Thymus (tissue), 11 donors: ENCODE results near the gene PLEKHG4B. TPM values are rescaled to one million over a fixed set of nuclear protein-coding genes. Genes with fewer than 3 reads are reported as not detected.

Source experiments
- DNase-seq, 9 donors: peaks; one replicate each; pipeline ENCODE4 v3.0.0-alpha.2; 2013; ENCODE audit warnings: low spot score in 9 of 9, low read depth in 6 of 9, missing footprints in 1 of 9
- H3K27ac ChIP-seq, 2 donors: one replicate each; pipeline ENCODE4 v1.5.1; 2013; ENCODE audit warnings: control low read depth in 1 of 2, low read depth in 1 of 2, low read length in 1 of 2, mild to moderate bottlenecking in 1 of 2, moderate library complexity in 1 of 2
- H3K27me3 ChIP-seq, 2 donors: one replicate each; pipeline ENCODE4 v1.5.1; 2013; ENCODE audit warnings: low read length in 1 of 2; ENCODE audit not compliant: control insufficient read depth in 2 of 2, insufficient read depth in 1 of 2
- H3K36me3 ChIP-seq, 2 donors: one replicate each; pipeline ENCODE4 v1.5.1; 2013; ENCODE audit warnings: low read length in 1 of 2, mild to moderate bottlenecking in 1 of 2, moderate library complexity in 1 of 2; ENCODE audit not compliant: control insufficient read depth in 2 of 2, insufficient read depth in 2 of 2
- H3K4me1 ChIP-seq, 2 donors: one replicate each; pipeline ENCODE4 v1.5.1; 2013; ENCODE audit warnings: low read length in 2 of 2; ENCODE audit not compliant: control insufficient read depth in 2 of 2, insufficient read depth in 2 of 2
- H3K4me3 ChIP-seq, 2 donors: one replicate each; pipeline ENCODE4 v1.5.1; 2013; ENCODE audit warnings: low read length in 2 of 2, control low read depth in 1 of 2, mild to moderate bottlenecking in 1 of 2
- H3K9me3 ChIP-seq, 2 donors: one replicate each; pipeline ENCODE4 v1.5.1; 2013; ENCODE audit warnings: low read length in 1 of 2, mild to moderate bottlenecking in 1 of 2; ENCODE audit not compliant: control insufficient read depth in 2 of 2, insufficient read depth in 1 of 2
- WGBS: extraction: QIAGEN DNeasy Blood & Tissue Kit; methylation state at CpG from one replicate; pipeline ENCODE4 v1.1.7; 2013; 5-methylcytosine and 5-hydroxymethylcytosine counted together
- polyA plus RNA-seq: library from polyadenylated mRNA; stranded (reverse); fragments of 200-250 nt; gene quantifications from one replicate; pipeline ENCODE4 v1.2.3, GENCODE V29; 2013
- total RNA-seq: library from RNA; stranded (reverse); fragments of 120-200 nt; gene quantifications from one replicate; pipeline ENCODE4 v1.2.4, GENCODE V29; 2013
- donor health status: healthy.

Gene PLEKHG4B
- total and polyA plus RNA-seq, 2 donors = 0.47 to 0.64 TPM

DNA sequence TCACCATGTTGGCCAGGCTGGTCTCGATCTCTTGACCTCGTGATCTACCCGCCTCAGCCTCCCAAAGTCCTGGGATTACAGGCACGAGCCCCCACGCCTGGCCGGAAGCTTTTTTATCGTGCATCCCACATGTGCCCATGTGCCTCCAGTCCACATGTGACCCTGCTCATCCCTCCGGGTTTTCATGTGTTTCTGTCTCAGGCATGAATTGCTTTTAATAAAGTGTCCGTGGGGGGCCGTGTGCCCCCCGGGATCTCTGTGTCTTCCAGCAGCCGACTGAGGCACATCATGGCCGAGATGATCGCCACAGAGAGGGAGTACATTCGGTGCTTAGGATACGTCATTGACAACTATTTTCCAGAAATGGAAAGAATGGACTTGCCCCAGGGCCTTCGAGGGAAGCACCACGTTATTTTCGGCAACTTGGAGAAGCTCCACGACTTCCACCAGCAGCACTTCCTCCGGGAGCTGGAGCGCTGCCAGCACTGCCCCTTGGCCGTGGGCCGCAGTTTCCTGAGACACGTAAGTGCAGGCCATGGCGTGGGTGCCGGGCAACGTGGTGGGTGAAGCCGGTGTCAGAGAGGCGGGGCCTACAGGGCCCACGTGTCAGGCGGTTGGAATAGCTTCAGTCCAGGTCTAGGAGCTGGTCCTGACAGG is 77.2 kb downstream of the PLEKHG4B start:
- Histone ChIP-seq H3K4me3 (no peak overlapping the region), H3K27me3 (no peaks in the 10 kb centered on the region), H3K4me1 (no peaks in the 10 kb centered on the region), H3K36me3 (no peaks in the 10 kb centered on the region), H3K27ac (no peak overlapping the region), H3K9me3 (peaks cover 0 to 4% of the 10 kb centered on the region in 2 donors)
- WGBS = 88% methylated on average over 32 of the region's 32 CpGs
- DNase-seq = no peak

DNA sequence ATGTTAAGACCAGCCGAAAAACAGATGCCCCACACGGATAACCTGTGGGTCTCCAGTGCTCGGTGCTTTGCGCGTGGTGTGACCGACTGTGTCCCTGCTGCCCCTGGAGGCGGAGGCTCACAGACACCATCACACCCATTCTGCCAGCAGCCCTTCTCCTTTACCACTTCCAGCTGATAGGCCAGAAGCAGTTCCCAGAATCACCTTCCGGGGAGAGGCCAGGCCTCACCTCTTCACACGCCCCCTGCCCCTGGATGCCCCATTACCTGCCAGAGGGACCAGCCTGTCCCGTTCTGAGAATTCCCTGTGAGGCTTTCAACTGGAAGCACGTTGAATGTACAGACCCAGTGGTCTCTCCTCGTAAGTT is 77.7 kb downstream of the PLEKHG4B start:
- no peaks in the 10 kb centered on the region for H3K27me3 ChIP-seq
- WGBS = 93% methylated on average over 12 of the region's 12 CpGs

DNA sequence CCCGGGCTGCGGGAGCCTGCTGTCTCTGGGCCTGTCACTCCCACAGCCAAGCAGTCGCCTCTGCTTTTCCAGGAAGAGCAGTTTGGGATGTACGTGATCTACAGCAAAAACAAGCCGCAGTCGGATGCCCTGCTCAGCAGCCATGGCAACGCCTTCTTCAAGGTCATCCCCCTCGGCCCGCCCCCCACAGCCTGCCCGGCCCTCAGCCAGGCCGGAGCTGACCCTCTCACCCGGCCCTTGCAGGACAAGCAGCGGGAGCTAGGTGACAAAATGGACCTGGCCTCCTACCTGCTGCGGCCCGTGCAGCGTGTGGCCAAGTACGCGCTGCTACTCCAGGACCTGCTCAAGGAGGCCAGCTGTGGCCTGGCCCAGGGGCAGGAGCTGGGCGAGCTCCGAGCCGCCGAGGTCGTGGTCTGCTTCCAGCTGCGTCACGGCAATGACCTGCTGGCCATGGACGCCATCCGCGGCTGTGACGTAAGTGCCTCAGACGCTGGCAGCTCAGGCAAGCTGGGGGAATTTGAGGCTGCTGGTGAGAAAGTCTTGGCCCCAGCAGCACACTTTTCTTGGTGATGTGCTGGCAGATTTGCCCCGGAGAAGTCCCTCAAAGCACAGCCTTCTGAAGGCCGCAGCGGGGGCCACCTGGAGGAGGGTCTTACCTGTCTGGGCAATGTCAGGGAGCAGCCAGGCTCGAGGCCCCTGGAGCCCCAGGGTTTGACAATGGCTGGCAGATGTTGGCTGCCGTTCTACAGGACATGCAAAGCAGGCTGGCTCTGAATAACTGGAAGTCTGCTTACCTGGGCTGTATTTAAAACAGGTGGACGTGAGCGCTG is 79.2 kb downstream of the PLEKHG4B start:
- no peaks in the 10 kb centered on the region for H3K9me3 ChIP-seq
- no peaks in the 10 kb centered on the region for H3K27me3 ChIP-seq
- H3K4me1 ChIP-seq = no peaks in the 10 kb centered on the region
- WGBS = 94% methylated on average over 37 of the region's 37 CpGs
- H3K4me3 ChIP-seq = no peak overlapping the region
- no peaks in the 10 kb centered on the region for H3K36me3 ChIP-seq
- DNase-seq = no peak
- no peak overlapping the region for H3K27ac ChIP-seq

More for the DNA sequence above, 77.7 kb downstream of the PLEKHG4B start:
- no peak for DNase-seq
- H3K4me1 ChIP-seq = no peaks in the 10 kb centered on the region
- peaks cover 0 to 1% of the 10 kb centered on the region in 2 donors for H3K9me3 ChIP-seq
- H3K4me3 ChIP-seq = no peak overlapping the region
- H3K36me3 ChIP-seq = no peaks in the 10 kb centered on the region
- H3K27ac ChIP-seq = no peak overlapping the region

DNA sequence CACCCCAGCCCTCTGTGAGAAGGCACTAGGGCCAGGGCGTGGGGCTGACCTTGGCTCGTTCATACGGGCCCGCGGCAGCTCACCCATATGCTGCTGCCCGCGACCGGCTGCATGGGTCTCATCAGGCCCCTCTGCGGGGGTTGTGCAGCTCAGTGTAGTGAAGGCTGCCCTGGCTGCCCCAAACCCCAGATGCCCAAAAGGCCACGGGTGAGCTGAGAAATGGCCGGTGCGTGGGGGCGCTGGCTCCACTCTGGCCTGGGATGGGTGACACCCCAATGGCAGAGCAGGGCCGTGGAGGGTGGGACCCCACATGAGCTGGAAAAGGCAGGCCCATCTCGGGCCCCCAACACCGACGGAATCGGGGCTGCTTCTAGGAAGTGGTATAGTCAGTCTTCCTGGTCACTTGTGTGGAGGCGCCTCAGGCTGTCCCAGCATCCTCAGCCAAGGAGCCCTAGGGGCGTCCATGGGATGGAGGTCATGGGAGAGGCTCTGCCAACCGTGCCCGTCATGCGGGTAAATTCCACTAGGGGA is 79.9 kb downstream of the PLEKHG4B start:
- H3K36me3 ChIP-seq = no peaks in the 10 kb centered on the region
- peaks cover 0 to 2% of the 10 kb centered on the region in 2 donors for H3K27me3 ChIP-seq
- DNase-seq = no peak
- WGBS = 92% methylated on average over 23 of the region's 23 CpGs
- H3K9me3 ChIP-seq = no peaks in the 10 kb centered on the region
- H3K4me1 ChIP-seq = no peaks in the 10 kb centered on the region
- H3K27ac ChIP-seq = no peak overlapping the region
- no peak overlapping the region for H3K4me3 ChIP-seq

DNA sequence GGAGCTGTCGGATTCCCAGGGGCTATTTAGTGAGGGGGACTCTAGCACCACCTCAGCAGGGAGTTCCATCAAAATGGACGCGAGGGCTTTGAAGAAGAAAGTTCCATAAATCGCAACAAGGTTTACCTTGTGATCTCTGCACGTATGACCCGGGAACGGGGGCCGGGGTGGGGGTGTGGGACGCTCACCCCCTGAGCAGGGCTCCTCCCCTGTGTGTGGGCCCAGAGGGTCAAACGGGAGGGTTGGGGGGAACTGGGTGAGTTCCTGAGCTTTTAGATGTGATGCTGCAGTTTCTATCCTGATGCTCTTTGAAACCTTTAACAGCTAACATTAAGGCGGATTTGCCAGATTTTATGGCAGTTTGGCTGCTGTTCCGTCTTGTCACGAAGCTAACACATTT is 80.5 kb downstream of the PLEKHG4B start:
- Histone ChIP-seq H3K4me1 (no peaks in the 10 kb centered on the region), H3K36me3 (no peaks in the 10 kb centered on the region), H3K4me3 (no peak overlapping the region), H3K27ac (no peak overlapping the region), H3K27me3 (peaks cover 0 to 2% of the 10 kb centered on the region in 2 donors), H3K9me3 (no peaks in the 10 kb centered on the region)
- no peak for DNase-seq
- WGBS = 94% methylated on average over 13 of the region's 13 CpGs

DNA sequence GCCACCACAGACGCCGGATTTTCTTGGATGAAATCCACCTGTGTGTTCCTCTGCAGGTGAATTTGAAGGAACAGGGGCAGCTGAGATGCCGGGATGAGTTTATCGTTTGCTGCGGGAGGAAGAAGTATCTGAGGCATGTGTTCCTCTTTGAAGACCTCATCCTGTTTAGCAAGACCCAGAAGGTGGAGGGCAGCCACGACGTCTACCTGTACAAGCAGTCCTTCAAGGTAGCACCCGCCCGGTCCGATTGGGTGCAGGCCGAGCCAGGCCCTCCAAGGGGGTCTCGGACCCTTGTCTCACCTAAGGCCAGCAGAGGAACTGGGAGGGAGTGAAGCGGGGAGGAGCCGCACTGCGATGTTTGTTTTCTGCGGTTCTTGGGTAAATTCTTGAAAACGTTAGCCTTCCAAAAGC is 80.9 kb downstream of the PLEKHG4B start:
- no peaks in the 10 kb centered on the region for H3K4me1 ChIP-seq
- H3K36me3 ChIP-seq = no peaks in the 10 kb centered on the region
- peaks cover 0 to 2% of the 10 kb centered on the region in 2 donors for H3K27me3 ChIP-seq
- no peak for DNase-seq
- no peak overlapping the region for H3K4me3 ChIP-seq
- no peaks in the 10 kb centered on the region for H3K9me3 ChIP-seq
- no peak overlapping the region for H3K27ac ChIP-seq
- WGBS = 85% methylated on average over 17 of the region's 17 CpGs

DNA sequence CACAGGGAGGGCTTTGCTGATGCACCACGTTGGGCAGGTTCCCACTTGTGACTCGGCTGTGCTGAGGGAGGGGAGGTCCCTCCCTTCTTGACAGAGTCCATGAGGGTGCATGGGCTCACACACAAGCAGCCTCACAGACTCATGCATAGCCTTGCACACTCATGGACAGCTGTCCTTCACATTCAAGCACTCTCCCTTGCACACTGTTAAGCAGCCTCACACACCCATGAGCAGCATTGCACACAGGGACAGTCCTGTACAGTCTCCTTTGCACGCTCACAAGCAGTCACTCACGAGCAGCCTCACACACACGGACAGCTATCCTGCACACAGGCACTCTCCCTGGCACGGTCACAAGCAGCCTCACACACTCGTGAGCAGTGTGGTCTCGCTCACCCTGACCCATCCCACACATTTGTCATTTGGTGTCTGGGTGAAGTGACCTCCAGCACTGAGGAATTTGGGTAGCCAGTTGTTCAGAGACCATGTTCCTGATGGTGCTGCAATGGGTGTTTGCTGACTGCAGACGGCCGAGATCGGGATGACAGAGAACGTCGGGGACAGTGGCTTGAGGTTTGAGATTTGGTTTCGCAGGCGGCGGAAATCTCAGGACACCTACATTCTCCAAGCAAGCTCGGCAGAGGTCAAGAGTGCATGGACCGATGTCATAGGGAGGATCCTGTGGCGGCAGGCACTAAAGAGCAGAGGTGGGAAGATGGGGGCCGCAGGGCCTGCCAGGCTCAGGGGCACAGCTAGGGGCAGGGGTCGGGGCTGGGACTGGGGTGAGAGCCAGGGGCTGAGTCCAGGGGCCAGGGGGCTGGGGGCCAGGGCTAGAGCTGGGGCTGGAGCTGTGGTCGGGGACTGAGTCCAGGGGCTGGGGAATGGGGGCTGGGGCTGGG is 81.7 kb downstream of the PLEKHG4B start:
- Histone ChIP-seq H3K36me3 (no peaks in the 10 kb centered on the region), H3K9me3 (no peaks in the 10 kb centered on the region), H3K4me1 (no peaks in the 10 kb centered on the region), H3K4me3 (no peak overlapping the region), H3K27me3 (peaks cover 0 to 4% of the 10 kb centered on the region in 2 donors), H3K27ac (no peak overlapping the region)
- 94% methylated on average over 22 of the region's 22 CpGs for WGBS
- no peak for DNase-seq

DNA sequence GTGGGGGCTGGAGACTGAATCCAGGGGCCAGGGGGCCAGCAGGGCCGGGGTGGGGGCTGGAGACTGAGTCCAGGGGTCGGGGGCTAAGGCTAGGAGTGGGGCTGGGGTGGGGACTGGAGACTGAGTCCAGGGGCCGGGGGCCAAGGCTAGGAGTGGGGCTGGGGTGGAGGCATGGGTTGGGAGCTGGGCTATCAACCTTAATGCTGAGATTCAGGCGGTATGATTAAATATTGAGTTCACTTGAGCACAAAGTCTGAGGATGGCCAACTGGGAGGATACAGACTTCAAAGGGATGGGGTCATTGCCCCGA is 82.3 kb downstream of the PLEKHG4B start:
- no peak for DNase-seq

More for the DNA sequence above, 82.3 kb downstream of the PLEKHG4B start:
- 95% methylated on average over 5 of the region's 5 CpGs for WGBS
- Histone ChIP-seq H3K36me3 (no peaks in the 10 kb centered on the region), H3K9me3 (no peaks in the 10 kb centered on the region), H3K27me3 (peaks cover 0 to 5% of the 10 kb centered on the region in 2 donors), H3K27ac (no peak overlapping the region), H3K4me1 (no peaks in the 10 kb centered on the region), H3K4me3 (no peak overlapping the region)
